GM19023 (cell line): Measurements from ENCODE around the gene AGBL3.

Experiments used
- ATAC-seq: cut with Tn5 transposase; IDR thresholded peaks from one replicate; pipeline ENCODE4 v1.9.1; 2021; ENCODE audit warnings: mild to moderate bottlenecking, moderate library complexity; ENCODE audit not compliant: unreplicated experiment

Gene AGBL3

GRCh38 chr7:134986363-134987251 is at the start of gene AGBL3:
AGBL3 (plus strand) TSS chr7:134986508; CDS start chr7:134987934, 1,426 bp downstream.
- ATAC-seq: peak; percentile 94

GRCh38 chr7:134936893-134937510 is 49.3 kb upstream of the AGBL3 start:
- no peak for ATAC-seq

- no peak for ATAC-seq
Measured at GRCh38 chr7:134938141-134938540, 48.2 kb upstream of the AGBL3 start.

GRCh38 chr7:134939136-134939535 is 47.2 kb upstream of the AGBL3 start:
- no peak for ATAC-seq

GRCh38 chr7:134940729-134941128 is 45.6 kb upstream of the AGBL3 start:
- no peak for ATAC-seq

- ATAC-seq: no peak
Measured at GRCh38 chr7:134941185-134941900, 45.0 kb upstream of the AGBL3 start.

- ATAC-seq: no peak
Measured at GRCh38 chr7:134941952-134942351, 44.4 kb upstream of the AGBL3 start.

- no peak for ATAC-seq
Measured at GRCh38 chr7:134942690-134943466, 43.4 kb upstream of the AGBL3 start.

GRCh38 chr7:134943785-134944400 is 42.4 kb upstream of the AGBL3 start:
- ATAC-seq: no peak

- ATAC-seq: no peak
Measured at GRCh38 chr7:134945691-134946090, 40.6 kb upstream of the AGBL3 start.

- no peak for ATAC-seq
Measured at GRCh38 chr7:134946260-134946659, 40.0 kb upstream of the AGBL3 start.

- ATAC-seq: no peak
Measured at GRCh38 chr7:134947329-134947728, 39.0 kb upstream of the AGBL3 start.

- no peak for ATAC-seq
Measured at GRCh38 chr7:134947831-134948230, 38.5 kb upstream of the AGBL3 start.

- no peak for ATAC-seq
Measured at GRCh38 chr7:134948246-134948645, 38.1 kb upstream of the AGBL3 start.

- no peak for ATAC-seq
Measured at GRCh38 chr7:134948736-134949135, 37.6 kb upstream of the AGBL3 start.

- no peak for ATAC-seq
Measured at GRCh38 chr7:134949171-134949570, 37.1 kb upstream of the AGBL3 start.

GRCh38 chr7:134954197-134955082 is 31.9 kb upstream of the AGBL3 start:
- no peak for ATAC-seq

GRCh38 chr7:134957005-134957404 is 29.3 kb upstream of the AGBL3 start:
- no peak for ATAC-seq

- ATAC-seq: no peak
Measured at GRCh38 chr7:134959810-134960209, 26.5 kb upstream of the AGBL3 start.
